ENCODE measurements around the gene TSSK1B.
"Not testable (repeated sequence)": the region's sequence is repeated elsewhere in the genome, so short reads cannot be mapped to it uniquely, and the experiment has no call there.

Gene TSSK1B

DNA sequence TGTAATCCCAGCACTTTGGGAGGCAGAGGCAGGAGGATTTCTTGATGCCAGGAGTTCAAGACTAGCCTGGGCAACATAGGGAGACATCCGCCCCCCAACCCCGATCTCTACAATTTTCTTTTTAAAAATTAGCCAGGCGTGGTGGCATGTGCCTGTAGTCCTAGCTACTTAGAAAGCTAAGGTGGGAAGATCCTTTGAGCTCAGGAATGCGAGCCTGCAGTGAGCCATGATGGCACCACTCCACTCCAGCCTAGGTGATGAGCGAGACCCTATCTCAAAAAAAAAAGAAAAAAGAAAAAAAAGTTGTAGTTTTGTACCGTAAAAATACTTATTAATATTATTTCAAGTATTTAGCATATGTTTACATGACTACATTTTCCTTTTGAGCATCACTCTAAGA is 29.3 kb downstream of the TSSK1B start:
- H3K4me3 ChIP-seq (ENCODE audit: control insufficient read depth, low read depth, low read length): no peak overlapping the region
- TF ChIP-seq, protein P1, sequence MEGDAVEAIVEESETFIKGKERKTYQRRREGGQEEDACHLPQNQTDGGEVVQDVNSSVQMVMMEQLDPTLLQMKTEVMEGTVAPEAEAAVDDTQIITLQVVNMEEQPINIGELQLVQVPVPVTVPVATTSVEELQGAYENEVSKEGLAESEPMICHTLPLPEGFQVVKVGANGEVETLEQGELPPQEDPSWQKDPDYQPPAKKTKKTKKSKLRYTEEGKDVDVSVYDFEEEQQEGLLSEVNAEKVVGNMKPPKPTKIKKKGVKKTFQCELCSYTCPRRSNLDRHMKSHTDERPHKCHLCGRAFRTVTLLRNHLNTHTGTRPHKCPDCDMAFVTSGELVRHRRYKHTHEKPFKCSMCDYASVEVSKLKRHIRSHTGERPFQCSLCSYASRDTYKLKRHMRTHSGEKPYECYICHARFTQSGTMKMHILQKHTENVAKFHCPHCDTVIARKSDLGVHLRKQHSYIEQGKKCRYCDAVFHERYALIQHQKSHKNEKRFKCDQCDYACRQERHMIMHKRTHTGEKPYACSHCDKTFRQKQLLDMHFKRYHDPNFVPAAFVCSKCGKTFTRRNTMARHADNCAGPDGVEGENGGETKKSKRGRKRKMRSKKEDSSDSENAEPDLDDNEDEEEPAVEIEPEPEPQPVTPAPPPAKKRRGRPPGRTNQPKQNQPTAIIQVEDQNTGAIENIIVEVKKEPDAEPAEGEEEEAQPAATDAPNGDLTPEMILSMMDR (conservative IDR thresholded peaks at IDR 0.05; ENCODE audit: control insufficient read depth, insufficient read depth, low read depth, low read length): no peak
- DNase-seq (ENCODE audit: low read depth): no peak

DNA sequence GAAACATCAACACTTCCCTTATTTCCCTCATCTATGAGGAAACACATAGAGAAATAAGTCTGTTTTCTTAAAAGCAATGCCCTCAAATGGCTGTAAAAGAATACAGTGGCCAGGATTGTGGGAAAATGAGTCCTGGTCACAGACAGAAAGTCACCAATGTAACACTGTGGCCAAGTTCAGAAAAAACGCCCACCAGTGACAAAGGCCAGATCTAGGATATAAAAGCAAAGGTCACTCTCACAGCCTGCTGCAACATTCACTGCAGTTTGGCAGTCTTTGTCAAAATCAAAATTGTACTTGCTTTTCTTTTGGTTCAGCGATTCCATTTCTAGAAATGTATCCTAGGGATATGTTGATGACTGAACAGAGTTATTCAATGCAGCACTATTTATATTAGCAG is 30.5 kb downstream of the TSSK1B start:
- TF ChIP-seq, protein P1 (conservative IDR thresholded peaks at IDR 0.05; ENCODE audit: control insufficient read depth, insufficient read depth, low read depth, low read length): no peak
- no peak for DNase-seq (ENCODE audit: low read depth)
- no peak overlapping the region for H3K4me3 ChIP-seq (ENCODE audit: control insufficient read depth, low read depth, low read length)

DNA sequence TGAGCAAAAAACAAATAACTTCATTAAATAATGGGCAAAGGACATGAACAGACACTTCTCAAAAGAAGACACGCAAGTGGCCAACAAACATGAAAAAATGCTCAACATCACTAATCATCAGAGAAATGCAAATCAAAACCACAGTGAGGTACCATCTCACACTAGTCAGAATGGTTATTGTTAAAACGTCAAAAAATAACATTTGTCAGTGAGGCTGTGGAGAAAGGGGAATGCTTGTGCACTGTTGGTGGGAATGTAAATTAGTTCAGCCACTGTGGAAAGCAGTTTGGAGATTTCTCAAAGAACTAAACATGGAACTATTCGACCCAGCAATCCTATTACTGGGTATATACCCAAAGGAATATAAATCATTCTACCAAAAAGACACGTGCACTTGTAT is 36.8 kb downstream of the TSSK1B start:
- H3K4me3 ChIP-seq (ENCODE audit: control insufficient read depth, low read depth, low read length); DNase-seq (ENCODE audit: low read depth): not testable (repeated sequence)

DNA sequence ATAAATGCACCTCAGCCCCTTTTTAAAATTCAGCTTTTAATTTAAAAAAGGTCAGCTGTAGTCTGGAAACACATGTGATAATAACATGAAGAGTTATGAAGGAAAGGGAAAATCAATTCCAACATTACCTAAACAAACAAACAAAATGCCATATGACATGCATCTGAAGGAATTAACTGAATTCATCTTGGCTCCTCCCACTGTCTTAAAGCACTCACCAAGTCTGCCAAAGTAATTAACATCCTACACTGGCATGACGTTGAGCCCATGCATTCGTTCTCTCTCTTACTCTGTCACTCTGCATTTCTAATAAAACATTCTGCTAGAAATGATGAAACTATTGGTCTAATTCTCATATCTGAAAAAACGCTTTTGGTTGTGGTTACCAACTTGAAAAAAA is 37.7 kb downstream of the TSSK1B start:
- H3K4me3 ChIP-seq (ENCODE audit: control insufficient read depth, low read depth, low read length): no peak overlapping the region
- no peak for DNase-seq (ENCODE audit: low read depth)
- TF ChIP-seq, protein P1 (conservative IDR thresholded peaks at IDR 0.05; ENCODE audit: control insufficient read depth, insufficient read depth, low read depth, low read length): no peak

DNA sequence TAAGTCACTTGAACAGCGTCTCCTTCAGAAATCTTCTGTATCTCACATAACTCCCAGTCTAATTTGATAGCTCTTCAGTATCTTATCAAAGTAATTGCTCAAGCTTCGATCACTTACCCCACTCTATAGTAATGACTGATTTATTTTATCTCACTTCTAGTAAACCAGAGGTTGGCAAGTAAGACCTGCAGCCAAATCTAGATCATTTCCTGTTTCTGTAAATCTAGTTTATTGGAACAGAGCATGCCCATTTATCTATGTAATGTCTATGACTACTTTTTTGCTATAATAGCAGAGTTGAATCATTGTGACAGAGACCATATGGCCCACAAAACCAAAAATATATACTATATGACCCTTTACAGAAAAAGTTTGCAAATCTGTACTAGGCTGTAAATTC is 40.1 kb downstream of the TSSK1B start:
- TF ChIP-seq, protein P1 (conservative IDR thresholded peaks at IDR 0.05; ENCODE audit: control insufficient read depth, insufficient read depth, low read depth, low read length): no peak
- no peak overlapping the region for H3K4me3 ChIP-seq (ENCODE audit: control insufficient read depth, low read depth, low read length)
- no peak for DNase-seq (ENCODE audit: low read depth)

DNA sequence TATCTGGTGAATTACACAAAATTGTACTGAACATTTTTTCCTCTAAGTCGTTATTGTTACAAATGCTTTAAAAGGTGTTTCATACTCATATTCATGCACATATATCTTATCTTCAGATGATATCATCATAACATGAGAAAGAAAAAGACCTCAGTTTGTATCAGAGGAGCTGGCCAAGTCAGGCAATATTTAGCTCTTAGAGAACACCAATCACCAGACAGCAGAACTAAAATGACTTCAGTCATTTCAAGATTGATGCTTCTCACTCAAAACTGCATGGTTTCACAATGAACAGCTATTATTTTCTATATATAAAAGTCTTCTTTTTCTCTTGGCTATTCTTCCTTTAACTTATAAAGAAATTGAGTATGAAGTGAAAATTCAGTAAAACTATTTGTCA is 44.6 kb downstream of the TSSK1B start:
- DNase-seq (ENCODE audit: low read depth): no peak
- TF ChIP-seq, protein P1 (conservative IDR thresholded peaks at IDR 0.05; ENCODE audit: control insufficient read depth, insufficient read depth, low read depth, low read length): no peak
- H3K4me3 ChIP-seq (ENCODE audit: control insufficient read depth, low read depth, low read length): no peak overlapping the region

DNA sequence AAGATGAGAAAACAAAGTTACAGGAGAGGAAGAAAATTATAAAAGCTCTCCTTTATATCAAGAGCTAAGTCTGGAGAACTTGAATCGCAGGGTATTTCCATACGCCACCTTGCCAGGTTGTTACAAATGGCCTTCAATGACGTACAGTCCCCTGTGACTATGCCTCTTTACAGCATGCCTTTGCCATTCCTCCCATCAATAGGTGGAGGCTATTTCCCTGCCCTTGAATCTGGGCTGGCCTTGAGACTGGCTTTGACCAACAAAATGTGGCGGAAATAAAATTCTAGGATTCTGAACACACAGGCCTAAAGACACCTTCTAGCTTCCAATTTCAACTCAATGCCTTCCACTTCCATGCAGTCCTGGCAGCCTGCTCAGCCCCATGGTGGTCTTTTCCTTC is 45.7 kb downstream of the TSSK1B start:
- DNase-seq (ENCODE audit: low read depth): no peak
- no peak overlapping the region for H3K4me3 ChIP-seq (ENCODE audit: control insufficient read depth, low read depth, low read length)
- TF ChIP-seq, protein P1 (conservative IDR thresholded peaks at IDR 0.05; ENCODE audit: control insufficient read depth, insufficient read depth, low read depth, low read length): no peak

Measured in fibroblast of mammary gland (primary cell).